ENCODE measurements around the gene RAD51B.

RAD51B gene

DNA sequence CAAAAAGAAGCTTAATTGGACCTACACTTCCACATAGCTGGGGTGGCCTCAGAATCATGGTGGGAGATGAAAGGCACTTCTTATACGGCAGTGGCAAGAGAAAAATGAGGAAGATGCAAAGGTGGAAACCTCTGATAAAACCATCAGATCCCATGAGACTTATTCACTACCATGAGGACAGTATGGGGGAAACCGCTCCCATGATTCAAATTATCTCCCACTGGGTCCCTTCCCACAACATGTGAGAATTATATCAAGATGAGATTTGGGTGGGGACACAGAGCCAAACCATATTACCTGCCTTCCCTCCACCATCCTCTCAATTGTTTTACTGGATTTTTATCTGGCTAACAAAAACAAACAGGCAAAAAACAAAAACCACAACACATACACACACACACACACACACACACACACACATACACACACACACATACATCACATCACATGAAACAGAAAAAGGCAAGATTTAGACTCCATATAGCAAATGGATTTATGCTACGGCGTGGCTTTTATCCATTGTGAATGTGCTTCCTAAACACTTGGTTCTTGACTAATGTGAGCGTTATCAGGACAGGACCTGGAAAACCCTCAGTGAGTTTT is 906.6 kb downstream of the RAD51B start:
- no peak for DNase-seq

DNA sequence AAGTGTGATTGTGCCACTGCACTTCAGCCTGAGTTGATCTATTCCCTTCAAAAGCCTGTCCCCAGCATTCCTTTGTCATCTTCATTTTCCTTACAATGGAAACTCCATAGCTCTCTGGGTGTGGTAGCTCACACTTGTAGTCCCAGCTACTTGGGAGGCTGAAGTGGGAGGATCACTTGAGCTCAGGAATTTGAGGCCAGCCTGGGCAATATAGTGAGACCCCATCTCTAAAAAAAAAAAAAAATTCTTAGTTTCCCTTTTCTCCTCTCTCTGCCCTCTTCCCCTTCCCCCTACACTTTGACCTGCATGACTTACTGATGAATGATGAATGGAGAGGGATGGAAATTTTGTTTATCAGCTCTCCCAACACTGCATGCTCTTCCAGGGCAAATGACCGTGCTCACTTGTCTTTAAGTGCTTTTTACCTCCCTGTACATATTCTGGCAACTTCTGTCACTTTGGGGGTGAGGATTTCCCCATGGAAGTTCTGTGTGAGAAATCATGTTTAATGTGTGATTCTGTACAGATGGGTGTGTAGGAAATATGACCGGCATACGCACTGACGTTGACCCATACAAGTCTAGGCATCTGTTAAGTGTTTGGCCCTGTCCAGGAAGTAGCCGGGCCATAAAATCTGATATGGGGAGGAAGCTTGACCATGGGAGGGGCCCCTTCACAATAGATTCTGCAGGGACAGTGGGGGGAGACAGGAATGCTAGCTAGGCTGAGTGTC is 907.9 kb downstream of the RAD51B start:
- no peak for DNase-seq

DNA sequence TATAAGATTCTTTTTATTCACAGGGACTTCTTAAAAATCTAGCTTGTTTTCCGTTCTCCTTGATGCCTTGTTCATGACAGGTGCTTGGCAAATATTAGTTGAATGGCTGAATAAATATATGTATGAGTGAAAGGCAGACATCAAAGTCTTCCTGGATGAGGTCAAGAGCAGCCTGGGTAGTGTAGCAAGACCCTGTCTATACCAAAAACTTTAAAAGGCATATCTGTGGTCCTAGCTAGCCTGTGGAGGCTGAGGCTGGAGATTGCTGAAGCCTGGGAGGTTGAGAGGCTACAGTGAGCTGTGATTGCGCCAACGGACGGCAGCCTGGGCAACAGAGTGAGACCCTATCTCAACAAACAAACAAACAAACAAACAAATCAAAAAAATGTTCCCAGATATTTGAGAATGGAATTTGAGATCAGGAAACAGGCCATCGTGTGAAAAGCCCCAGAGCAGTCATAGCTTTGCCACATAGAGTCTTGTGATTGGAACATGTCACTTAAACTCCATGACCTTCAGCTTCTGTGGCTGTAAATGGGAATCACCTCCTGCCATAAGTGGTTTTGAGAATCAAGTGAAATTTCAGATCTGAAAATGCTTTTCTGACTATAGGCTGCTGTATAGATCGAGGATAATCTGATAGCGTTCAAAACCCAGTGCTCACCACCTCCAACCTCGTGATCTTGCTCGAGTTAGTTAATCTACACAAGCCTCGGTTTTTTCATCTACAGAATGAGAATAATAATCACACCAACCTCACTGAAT is 908.9 kb downstream of the RAD51B start:
- DNase-seq: no peak

DNA sequence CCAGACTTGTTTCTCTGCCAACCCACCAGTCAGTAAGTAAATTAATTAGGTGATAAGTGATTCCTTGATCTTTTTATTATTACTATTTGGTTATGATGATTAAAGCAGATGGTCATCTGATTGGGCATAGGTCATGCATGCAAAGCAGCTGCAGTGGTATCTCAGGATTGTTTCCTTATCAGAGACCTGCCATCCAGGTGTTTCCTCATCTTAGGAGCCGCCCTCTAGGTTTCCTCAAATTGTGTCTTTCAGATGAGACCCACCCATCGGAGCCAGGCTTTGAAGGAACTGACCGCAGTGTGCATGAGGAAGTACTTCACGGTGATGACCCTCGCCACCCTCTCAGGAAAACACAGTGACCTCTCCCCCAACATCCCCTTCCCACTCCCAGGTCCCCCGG is 910.0 kb downstream of the RAD51B start:
- DNase-seq: no peak

DNA sequence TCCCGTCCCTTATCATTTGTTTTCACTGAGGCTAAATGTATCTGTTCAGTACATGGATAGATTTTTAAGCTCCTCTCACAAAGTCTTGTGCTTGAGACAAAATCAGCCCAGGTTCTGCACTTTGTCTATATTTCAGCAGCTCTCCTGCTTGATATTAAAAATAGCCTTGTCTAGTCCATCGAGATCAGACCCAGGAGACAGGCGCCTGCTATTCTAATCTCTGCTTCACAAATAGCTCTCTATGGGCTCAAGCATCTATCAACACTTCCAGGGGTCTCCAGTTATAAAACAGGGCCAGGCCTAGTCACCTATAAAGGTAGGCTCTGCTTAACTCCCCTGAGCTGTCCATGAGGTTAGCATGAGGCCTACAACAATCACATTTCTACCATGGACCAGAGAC is 910.8 kb downstream of the RAD51B start:
- DNase-seq: no peak

DNA sequence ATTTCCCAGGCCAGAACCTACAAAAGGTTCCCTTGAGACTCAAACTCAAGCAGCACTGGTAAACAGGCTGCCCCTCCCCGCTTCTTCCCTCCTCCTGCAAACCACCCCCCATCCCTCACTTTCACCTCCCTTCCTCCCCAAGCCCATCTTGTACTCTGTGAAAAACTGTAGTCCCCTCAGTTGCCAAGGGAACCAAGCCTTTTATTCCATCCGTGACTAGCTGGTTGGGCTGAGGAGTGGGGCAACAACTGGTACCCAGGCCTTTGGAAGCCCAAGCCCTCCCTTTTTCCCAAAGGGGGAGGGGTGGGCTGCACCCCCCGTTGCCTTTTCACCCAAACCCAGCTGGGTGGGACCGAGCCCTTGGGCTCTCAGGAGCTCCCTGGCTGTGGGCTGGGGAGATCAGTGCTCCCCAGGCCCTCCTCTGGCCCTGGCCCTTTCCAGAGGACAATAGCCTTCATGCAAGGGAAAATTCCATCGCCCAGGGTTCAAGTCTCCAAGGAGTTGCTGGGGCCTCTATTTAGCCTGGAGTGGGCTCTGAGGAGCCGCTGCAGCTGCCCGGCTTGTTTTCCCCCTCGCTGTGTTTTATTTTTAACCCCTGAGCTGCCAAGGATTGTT is 911.3 kb downstream of the RAD51B start:
- DNase-seq: peak; percentile 23 to 30

DNA sequence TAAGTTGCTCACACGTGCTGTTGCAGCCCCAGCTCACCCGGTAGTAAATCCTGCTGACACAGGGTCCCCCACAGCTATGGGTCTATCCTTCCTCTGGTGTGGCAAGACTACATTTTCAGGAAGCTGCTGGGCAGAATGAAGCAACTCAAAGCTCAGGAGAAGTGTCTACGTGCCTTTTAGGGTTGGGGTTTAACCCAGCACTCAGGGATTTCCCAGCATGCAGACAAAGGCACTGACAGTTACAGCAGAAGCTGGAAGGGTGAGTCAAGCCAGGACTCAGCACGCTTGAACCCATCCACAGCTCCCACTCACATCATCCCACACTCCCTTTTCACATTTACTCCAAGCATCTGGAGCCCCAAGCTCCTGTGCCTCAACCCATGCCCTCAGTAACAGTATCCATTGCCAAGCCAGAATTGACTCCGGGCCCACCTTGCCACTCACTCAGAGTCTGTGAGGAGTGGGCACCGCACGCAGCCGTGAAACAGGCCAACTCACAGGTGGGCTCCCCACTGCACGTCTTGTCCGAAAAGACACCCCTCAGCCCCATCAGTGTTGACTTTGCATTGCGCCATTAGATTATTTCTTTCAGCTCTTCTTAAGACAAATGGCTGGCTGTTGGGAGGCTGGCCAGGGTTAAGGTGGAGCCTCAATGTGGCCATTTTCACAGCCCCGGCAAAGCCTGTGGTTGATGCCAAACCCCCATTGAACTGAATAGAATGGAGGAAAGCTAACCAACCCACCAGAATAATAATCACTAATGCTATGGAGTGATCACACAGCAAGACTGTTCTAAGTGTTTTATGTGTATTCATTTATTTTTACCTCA is 913.7 kb downstream of the RAD51B start:
- DNase-seq: peak in 1 of 2 donors; percentile 21

DNA sequence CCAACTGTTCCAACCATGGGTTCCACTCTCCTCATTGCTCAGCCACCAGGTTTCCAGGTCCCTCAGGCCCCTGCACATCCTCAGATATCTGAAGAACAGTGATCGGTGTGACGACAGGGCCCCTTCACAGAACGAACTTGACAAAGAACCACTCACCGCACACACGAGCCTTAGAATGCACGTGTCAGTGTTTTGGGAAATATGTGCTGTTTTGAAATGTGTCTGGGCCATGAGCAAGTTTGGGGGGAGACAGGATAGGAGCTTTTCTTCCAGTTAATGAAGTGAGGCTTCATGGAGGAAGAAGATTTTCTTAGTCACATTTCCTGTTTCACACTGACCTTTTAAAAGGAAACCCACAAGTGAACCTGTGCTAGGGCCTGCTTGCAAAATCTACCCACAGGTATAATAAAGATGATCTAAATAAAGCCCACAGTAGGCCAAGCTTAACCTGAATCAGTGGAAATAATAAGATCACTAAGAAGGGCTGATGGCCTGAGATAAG is 914.7 kb downstream of the RAD51B start:
- no peak for DNase-seq

DNA sequence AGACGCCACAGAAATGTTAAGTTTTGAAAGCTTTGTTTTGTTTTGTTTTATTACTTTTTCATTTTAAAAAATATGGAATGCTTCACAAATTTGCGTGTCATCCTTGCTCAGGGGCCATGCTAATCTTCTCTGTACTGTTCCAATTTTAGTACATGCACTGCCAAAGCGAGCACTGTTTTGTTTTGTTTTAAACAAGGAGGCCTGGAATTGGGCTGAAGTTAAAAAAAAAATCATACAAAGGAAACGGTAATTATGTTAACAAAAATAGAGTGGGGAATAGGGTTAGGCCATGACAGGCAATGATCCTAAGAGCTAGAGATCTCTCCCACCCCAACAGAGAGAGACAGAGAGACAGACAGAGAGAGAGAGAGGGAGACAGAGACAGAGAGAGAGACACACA is 916.3 kb downstream of the RAD51B start:
- DNase-seq: no peak

DNA sequence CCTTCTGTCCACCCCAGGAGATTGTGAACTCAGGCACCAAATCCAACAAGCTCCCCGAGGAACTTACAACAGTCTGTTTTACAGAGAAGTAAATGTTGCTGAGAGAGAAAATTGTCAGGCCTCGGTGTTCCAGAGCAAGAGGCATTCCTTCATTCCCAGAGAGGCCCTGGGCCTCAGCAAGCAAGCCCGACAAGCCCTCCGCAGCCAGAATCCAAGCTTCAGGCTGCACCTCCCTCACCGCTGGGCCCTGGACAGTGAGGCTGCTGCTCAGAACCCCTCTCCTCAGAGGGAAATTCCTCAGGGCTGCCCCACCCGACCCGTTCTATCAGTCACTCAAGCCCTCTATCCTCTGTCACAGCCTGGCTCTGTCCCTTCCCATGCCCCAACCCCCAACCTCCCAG is 916.9 kb downstream of the RAD51B start:
- no peak for DNase-seq

DNA sequence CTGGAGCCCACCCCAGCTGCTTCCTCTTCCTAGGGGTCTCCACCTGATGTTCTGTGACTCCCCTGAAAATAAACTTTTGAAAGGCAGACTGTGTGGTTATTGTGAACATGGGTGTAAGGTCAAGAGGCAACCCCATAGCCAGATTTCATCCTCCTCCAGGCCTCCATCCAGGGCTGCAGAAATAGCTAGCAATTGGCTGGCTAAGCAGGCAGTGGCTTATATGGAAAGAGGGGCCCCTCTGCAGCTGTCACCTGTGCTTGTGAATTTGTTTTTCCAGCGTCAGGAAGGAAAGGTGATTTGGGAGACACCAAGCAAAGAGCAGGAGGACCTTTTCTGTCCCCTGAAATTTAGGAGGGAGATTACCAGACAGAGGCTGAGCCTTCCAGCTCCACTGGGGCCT is 917.5 kb downstream of the RAD51B start:
- no peak for DNase-seq

DNA sequence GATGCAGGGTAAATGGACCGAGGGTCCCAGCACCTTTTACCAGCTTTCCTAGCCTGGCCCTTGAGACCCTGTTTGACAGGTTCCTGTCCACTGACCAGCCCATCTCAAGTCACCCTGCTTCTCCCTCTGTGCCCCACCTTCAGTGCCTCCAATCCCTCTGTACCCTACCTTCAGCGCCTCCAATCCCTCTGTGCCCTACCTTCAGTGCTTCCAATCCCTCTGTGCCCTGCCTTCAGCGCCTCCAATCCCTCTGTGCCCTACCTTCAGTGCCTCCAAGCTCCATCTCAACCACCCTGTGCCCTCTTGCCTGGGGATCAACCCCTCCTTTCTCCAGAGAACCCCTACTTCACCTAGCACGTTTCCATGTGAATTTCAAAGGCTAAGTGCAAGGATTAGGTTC is 919.0 kb downstream of the RAD51B start:
- no peak for DNase-seq

DNA sequence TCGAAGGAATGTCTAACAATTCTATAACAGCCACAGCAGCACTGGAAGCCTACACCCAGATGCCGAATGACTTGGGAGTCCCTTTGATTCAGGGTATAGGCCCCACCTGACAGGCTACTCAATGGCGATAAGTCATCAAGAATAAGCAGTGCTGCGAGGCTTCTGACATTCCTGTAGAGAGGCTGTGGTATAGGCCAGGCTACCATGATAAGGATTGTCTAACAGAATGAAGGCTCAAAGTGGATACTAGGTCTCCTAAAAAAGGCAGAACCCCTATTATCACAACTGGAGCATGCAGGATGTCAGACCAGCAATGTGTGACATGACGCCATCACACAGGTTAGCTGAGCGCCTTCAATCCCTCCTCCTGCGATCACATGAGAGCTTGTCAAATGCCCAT is 920.1 kb downstream of the RAD51B start:
- DNase-seq: no peak

DNA sequence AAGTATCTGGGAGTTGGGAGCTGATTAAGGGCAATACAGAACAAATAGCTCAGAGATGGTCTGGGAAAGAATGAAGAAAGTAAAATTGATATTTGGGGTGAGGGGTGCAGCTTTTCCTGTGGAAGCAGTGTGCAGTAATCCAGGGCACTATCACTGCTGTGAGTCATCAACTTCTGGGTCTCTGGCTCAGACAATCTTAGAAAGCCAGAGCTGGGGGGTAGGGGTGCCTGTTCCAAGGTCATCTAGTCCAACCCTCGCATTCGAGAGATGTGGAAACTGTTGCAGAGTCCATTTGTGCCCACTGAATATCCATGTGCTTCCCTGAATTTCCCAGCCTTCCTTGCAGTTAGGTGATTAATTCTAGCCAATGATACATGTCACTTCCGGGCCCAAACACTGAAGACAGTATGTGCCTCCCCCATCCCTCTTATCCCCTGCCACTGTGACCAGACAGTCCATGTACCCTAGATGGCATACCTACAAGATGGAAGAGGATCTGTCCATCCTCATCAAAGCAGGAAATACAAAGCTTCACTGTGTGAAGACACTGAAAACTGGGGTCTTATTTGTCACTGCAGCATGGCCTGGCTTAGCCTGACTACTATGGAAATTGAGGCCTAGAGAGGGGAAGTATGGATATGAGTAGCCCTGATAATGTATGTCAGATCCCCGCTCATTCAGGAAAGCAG is 921.4 kb downstream of the RAD51B start:
- DNase-seq: no peak

DNA sequence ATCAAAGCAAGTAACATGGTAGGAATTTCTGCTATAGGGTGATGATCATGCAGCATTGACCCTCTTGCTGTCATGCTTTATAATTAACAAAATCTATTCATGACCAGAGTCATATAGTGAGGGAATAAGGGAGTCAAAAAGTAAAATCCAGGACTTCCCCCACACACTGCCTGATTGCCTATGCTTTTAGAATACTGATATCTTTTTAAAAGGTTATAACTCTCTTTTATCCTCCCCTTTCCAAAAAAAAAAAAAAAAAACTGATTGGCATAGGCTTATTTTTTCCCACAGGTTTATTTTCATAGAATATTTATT is 921.9 kb downstream of the RAD51B start:
- DNase-seq: no peak

DNA sequence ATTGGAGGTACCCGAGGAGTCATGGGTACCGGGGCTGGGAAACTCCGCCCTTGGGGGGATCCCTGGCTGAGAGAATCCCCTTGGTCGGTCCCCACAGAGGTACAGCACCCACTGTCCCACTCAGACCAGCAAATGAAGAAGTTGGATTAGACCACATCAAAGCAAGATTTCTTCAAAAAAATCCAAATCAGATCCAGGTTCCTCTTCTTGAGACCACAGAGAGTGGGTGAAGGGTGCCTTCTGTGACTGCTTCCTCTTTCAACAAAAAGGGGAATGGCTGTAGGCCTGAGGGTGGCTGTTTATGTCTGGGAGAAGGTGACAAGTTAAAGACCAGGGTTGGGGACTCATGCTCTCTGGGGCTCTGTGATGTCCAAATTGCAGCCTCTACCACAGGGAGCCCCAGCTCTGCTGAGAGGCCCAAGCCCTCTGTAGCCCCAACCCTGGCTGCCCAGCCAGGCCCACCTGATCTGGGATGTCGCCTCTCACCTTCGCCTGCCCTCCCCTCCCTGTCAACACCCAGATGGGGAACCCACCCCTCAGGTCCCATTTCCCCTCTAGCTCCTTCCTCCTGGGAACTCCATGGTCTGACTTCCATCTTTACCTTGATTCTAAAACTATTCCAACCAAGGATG is 922.4 kb downstream of the RAD51B start:
- peak in 1 of 2 donors; percentile 46 for DNase-seq

DNA sequence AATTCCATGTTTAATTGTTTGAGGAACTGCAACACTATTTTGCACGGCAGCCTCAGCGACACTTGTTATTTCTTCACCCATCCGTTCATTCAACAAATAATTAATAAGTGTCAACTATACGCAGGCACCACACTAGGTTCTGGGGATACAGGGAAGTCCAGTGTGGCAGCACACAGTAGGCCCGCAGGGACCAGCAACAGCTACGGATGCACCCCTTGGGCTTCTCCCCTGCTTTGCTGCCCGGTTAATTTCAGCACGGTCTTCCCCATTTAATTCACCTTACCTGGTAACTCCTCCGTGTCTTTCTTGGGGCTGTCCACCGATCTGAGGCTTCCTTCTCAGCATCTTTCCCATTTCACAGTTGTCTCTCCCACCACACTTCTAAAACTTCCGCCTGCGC is 925.0 kb downstream of the RAD51B start:
- DNase-seq: no peak

DNA sequence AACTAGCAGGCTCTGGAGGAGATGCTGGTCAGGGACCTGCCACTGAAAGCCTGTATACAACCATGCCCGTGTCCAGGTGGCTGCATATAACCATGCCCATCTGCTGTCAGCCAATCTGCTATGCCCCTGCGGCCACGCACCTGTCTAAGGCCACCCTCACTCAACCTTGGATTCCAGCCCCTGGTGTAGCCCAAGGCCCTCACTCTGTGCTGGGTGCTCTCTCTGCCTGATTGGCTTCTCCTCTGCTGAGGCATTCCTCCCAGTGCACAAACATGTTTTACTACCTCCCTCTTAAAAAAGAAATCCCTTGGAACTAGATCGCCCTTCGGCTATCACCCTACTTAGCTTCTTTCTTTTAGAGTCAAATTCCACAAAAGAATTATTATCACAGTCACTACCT is 927.8 kb downstream of the RAD51B start:
- DNase-seq: no peak

DNA sequence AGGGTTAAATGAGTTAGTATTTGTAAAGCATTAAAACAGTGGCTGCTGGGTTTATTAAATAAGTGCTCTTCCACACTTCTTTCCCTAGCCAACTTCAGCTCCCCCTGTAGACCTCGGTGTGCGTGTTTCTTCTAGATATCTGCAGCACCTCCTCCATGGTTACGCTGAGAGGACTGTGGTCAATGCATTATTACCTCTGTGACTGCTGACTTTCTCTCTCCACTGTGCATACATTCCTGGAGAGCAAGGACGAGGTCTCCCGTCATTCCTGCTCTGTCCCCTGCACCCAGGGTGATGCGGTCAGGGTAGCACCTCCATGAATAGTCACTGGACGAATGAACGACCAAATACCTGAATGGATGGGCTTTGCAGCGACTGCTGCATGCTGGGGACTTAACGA is 928.7 kb downstream of the RAD51B start:
- no peak for DNase-seq

DNA sequence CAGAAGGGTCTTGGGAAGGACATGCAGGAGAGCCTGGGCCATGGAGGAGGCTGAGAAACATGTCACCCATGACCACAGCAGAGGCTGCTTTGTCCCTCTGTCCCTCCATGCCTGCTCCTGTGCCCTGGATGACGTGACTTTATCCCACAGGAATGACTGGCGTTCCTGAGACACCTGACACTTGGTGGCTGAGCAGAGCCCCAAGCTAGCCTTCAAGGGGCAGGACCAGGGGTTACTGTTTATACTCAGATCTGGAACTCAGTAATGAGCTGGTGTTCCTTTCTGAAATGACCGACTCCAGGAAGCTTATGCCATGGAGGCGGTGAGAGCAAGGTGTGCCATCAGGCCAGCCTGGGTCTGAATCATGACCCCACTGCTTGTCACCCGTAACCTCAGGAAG is 929.1 kb downstream of the RAD51B start:
- DNase-seq: no peak
